GM19025 (cell line): ENCODE measurements around the gene SEMA3B.
A peak's percentile ranks its signal among the peaks of the same experiment; 100 is the strongest.
"Not testable (repeated sequence)": the region's sequence is repeated elsewhere in the genome, so short reads cannot be mapped to it uniquely, and the experiment has no call there.

Experiments
- ATAC-seq: cut with Tn5 transposase; IDR thresholded peaks from one replicate; pipeline ENCODE4 v1.9.1; 2021; ENCODE audit warnings: mild to moderate bottlenecking, low read depth, moderate library complexity; ENCODE audit not compliant: unreplicated experiment

The SEMA3B gene

DNA sequence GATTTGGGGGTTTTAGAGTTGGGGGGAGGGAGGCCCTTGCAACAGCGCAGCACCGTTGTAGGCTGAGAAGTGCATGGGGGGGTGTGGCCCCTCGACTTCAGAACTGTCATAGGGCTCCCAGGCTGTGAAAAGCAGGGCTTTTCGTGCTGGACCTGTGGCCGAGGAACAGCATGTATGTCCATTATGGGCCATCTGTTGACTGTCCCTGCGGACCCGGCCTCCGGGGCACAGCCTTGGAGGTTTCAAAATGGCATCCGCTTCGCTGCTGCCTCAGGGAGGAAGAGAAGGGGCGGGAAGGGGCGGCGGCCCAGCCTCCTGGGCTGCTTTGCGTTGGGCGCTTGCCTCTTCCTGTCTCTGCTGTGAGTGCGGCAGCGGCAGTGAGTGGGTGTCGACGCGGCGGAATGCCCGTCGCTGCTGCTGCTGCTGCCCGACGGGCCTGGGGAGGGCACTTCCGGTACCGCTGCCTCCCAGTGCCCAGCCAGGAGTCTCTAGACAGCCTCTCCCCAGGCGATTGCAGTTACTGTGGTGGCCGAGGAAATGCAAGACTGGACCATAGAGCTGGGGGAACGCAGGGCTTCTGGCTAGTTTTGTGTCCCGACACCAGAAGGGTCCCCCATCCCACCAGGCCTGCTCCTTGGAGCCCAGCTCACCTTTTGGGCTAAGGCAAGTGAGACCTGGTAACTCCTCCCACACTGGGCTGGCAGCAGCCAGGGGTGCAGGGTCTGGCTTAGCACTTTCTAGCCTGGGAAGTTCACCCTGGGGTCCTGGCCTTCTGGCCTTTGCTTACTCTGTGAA is 31.0 kb upstream of the SEMA3B start:
- ATAC-seq, result no peak

DNA sequence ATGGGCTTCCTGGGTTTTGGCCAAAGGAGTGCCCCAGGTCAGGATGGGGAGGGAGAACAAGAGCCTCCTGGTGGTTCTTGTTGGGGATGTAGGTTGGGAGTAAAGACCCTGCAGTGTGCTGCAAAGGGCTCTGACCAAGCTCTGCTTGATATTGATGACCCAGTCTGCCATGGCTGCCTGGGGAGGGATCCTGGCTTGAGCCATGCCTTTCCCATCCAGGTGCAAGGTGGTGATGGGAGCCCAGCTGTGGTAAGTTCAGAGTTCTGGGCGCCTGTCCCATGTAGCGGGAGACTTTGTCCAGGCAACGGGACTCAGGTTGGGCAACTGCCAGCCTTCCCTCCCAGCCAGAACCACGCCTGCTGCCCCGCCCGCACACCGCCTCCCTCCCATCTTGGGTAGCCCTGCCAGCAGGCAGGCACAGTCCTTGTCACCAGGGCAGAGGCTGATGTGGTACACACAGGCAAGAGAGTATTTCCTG is 30.4 kb upstream of the SEMA3B start:
- ATAC-seq, result no peak

DNA sequence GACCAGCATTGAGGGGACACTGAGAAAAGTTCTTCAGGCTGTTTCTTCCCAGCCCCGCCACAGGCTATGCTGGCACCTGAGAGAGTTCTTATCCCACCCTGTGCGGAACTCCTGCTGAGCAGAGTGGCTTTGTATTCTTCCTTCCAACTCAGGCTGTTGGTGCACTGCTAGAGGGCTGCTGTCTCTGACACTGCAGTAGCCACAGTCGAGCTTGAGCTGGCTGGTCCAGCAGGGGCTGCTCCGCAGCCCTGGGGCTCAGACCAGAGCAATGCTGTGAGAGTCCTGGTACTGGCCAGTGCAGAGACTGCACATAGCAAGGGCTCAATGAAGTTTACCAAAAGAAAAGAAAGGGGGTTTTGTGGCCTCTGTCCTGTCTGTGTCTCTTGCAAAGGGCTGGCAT is 29.3 kb upstream of the SEMA3B start:
- ATAC-seq, result no peak

DNA sequence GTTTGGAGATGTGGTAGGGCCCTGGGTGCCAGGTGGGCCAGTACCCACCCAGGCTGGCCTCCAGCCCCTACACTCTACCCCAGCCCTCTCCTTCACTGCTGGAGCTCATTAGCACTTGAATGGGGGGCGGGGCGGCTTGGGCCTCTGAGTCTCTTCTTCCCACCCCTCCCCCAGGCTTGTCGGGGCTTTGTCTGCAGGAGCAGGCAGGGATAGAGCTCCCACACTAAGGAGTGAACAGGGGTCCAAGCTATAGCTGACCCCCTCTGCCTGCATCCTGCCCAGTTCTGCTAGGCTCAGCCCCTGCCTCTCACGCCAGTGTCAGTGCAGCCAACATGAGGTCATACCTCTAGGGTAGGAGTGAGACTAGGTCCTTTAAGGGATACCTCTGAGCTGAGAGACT is 27.8 kb upstream of the SEMA3B start:
- ATAC-seq, result no peak

DNA sequence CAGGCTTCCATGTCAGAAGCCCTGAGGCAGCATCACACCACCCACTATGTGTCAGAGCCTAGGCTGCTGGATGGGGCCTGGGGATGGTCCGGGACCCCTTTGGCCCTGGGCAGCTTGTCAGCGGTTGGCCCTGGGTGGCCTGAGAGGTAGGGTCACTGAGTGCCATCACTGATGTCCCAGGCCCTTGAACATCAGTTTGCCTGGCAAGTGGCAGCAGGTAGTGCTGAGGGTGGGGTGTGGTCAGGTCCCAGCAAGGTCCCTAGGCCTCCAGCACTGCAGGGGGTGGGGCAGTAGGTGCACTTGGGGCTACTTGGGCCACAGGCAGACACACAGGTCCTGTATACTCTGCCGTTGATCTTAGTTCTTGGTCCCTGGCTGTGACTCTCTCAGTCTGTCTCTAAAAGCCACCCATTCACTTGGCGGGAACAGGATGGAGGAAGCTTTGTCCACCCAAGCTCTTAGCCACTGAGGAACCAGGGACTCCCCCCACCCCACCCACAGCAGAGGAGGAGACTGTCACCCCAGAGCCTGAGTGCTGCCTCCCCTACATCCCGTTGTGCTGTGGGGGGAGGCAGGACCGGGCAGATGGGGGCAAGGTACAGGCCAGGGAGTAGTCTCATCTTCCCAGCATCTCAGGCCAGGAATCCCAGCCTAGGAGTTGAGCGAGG is 27.1 kb upstream of the SEMA3B start:
- ATAC-seq, result no peak

DNA sequence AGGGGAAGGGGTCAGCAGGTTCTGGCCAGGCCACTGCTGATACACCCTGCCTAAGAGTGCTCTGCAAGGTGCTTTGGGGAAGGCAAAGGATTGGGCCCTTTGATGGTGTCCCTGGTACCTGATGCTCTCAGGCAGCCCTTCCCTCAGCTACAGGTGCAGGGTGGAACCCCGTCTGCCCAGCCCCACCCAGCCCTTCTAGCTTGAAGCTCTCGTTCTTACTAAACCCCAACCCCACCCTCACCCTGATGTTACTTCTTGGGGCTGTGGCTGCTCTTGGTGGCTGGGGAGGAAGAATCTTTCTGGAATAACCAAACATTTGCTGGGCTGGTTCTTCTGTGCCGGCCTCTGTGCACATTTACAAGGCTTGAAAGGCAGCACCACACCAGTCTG is 26.6 kb upstream of the SEMA3B start:
- ATAC-seq, result no peak

DNA sequence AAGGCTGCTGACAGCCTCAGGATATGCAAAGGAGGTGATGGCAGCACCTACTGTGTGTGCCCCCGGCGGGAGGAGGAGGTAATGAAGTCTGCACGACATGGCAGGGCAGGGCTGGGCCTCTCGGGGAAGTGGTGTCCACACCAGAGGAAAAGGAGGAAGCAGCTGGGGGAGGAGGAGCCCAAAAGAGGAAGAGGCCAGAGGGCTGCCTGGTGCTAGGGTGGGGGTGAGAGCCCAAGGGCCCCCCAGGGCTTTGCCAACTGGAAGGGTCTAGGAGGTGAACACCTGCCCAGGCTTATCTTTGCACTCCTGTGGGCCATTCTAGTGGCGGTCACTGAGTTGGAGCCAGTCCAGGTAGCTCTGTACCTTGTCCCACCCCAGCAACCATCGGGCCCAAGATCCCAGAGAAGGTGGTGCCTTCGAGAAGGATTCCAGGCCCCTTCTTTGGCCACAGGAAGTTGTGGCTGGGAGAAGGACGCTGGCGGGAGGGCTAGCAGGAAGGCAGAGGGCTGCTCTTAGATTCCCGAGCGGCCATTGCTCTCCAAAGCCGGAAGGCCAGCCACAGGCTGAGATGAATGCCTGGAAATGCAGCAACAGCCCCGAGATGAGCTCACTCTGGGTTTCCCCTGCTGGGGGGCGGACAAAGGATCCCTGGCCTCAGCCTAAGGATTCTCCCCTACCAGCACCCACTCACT is 25.9 kb upstream of the SEMA3B start:
- ATAC-seq, result no peak

DNA sequence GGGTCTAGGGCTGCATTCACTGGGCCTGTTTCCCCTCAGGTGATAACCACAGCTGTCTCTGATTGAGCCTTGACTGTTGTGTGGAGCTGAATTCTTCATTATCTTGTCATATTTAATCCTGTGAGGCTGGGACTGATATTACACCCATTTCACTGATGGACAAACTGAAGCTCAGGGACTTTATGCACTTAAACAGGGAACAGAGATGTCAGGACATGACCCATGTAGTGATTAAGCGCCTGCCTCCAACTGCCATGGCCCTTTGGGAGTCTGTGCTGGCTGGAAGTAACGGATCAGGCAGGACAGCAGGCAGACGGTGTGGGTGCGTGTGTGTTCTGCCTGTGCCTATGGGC is 25.4 kb upstream of the SEMA3B start:
- no peak for ATAC-seq

DNA sequence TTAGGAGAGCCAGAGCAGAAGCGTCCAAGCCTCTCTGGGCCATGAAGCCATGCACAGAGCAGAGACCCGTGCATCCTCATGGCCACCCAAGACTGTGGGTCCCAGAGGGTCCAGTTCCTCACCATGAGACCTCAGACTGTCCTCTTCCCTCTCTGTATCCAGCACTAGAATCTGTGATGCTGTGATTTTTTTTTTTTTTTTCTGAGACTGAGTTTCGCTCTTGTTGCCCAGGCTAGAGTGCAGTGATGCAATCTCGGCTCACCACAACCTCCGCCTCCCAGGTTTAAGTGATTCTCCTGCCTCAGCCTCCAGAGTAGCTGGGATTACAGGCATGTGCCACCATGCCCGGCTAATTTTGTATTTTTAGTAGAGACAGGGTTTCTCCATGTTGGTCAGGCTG is 24.1 kb upstream of the SEMA3B start:
- ATAC-seq, result not testable (repeated sequence)

DNA sequence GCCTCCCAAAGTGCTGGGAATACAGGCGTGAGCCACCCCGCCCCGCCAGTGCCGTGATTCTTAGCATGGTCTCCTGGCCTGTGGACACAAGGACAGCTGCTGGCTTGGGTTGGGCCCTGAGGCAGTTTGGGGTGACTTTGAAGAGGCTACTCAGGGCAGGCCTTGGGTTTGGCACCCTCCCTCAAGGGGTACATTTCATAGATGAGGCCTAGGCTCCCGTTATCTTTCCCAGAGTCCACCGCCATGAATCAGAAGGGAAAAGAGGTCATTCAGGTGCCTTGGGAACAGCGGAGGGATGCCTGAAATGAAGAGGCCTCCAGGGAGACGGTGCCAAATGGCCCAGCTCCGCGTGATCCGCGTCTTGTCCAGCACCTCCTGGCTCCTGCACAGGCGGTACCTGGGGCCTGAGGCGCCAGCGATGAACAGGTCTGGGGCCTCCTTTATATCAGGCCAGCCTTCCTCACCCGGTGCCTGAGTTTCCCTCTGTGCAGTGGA is 23.6 kb upstream of the SEMA3B start:
- ATAC-seq, result no peak

DNA sequence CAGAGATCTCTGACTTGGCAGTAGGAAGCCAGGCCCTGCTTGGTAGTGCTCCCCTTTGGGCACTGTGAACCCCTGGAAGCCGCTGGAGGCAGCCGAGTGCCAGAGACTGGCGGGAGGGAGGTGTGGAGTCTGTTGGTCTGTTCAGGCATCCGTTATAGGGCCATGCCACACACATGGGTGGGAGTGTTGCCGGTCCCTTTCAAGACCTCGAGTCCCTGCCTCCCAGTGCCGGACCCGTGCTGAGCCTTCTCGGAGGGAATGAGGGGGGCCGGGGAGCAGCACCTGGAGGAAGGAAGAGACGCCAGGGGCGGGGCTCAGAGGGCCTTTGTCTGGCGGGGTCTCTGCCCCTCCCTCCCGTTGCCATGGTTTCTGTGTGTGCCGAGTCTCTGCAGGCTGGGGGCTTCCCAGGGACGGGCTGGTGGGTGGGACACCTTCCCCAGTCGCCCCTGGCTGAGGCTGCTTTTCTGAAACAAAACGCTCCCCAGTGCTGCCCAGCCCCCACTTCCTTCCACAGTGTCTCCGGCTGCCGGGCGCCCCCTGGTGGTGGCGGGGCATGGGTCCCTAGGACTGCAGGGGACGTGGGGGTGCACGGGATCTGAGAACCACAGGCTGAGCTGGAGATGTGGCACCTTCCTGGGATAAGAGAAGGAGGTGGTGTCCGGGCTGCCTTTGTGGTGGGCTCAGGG is 23.0 kb upstream of the SEMA3B start:
- ATAC-seq, result peak; percentile 62

DNA sequence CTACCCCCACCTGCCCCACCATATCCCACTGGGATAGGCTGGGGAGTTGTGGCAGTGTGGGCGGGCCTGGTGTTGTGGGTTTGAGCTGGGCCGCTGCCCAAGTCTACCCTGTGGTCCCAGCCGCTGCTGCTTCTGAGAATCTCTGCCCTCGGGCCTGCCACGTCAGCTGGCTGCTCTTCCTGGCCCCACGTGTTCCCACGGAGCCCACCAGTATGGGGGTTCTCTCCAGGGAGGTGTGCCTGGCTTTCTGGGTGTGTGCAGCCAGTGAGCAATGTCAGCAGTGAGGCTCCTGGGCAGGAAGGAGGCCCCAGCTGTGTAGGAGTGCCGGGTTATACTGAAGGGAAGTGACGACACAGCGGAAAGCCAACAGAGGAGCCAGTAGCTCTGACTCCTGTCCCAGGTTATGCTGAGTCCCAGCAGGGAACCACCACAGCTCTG is 22.4 kb upstream of the SEMA3B start:
- ATAC-seq, result peak; percentile 45

DNA sequence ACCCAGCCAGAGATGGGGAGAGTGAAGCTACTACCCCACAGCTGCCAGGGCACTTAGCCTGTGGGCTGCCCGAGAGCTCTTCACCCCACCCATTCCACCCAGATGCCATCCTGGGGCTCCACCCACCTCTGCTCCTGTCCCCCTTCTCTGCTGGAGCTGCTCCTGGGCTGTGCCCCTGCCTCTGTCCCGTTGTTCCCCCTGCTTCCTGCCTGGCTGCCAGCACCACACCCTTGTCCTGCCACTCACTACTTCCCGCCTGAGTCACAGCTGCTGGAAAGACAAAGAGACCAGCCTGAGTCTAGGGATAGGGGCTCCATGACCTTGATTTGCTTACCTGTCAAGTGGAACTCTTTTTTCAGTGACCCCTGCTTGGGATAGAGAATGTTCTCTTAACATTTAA is 20.6 kb upstream of the SEMA3B start:
- ATAC-seq, result no peak

DNA sequence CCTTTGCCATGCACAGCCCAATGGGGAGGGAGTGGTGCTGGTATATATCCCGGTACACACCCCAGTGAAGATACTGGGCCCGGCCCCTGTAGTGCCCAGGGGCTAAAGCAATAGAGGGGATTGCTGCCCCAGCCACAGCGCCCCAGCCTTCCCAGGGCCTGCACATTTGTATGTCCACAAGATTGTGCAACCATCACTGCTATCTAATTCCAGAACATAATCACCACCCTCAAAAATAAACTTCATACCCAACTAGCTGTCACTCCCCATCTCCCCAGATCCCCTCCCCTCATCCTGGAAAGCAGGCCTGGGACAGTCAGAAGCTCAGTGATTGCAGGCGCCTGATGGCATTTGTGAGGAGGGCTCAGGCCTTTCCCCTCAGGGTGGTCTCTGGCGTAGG is 19.5 kb upstream of the SEMA3B start:
- no peak for ATAC-seq

DNA sequence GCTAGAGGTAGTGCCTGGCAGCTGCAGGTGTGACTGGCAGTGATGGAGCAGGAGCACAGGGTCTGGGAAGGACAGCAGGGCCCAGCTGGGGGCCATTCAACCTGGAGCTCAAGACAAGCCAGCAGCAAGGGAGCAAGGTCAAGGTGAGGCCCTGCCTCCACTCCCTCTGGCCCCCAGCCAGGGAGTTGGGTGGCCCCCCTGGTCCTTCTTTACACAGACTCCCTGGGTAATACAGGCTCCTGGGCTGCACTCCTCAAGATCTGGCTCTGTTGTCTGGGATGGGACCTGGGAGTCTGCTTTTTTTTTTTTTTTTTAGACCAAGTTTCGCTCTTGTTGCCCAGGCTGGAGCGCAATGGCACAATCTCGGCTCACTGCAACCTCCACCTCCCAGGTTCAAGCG is 18.4 kb upstream of the SEMA3B start:
- ATAC-seq, result no peak

DNA sequence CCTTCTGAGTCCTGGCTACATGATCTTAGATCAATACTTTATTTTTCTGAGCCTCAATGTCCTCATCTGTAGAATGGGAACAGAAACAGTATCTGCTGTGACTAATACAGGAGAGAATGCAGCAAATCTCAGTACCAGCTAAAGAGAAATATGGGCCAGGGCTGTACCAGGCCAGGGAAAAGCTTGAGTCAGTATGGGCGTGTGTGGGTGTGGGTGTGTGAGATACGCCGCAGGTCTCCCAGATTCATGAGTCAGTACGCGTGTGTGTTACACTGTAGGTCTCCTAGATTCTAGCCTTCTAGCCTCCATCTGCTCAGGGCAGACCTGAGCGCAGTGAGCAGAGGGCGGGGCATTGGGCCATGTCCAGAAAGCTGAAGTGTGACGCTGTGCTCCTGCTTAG is 17.7 kb upstream of the SEMA3B start:
- ATAC-seq, result no peak

DNA sequence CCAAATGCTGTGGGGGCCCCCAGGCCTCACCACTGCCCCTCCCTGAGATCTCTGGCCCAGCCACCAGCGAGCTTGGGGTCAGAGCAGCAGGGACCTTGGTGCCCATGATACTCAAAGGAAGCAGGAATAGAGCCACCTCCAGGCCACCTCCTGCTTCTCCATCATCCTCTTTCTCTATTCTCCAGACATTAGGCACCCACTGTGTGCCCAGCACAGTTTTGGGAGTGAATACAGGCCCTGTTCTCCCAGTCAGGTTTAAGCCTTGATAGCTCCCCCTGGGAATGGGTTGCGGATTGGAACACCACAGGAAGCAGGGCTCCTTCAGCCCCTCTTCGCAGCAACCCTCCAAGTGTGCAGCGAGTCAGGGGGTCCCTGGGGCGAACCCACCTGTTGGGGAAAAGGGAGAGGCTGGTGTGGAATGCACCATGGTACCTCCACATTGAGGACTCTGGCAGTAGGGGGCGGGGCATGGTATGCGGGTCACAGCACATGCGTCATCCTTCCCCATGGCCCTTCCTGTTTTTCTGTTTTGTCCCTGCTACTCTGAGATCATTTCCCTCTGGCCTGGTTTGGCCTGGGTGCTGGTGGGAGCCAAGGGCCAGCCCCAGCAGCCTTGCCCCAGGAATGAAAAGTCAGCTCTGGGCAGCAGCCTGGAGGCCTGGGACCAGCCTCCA is 14.2 kb upstream of the SEMA3B start:
- no peak for ATAC-seq

DNA sequence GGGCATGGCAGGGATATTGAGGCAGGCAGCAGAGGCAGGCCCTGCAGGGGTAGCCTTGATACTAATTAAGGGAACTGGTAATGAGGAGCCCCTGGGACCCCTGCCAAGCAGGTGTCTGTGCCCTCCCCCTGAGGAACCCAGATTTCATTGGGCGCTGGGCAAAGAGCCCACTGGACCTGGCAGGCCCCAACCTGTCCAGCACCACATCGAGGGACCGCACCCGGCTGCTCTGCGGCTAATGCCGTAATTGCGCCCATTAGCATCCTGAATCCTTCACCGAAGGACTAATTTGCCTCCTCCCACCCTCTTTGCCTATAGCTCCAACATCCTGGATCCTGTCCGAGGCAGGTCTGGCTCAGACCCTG is 13.7 kb upstream of the SEMA3B start:
- no peak for ATAC-seq

DNA sequence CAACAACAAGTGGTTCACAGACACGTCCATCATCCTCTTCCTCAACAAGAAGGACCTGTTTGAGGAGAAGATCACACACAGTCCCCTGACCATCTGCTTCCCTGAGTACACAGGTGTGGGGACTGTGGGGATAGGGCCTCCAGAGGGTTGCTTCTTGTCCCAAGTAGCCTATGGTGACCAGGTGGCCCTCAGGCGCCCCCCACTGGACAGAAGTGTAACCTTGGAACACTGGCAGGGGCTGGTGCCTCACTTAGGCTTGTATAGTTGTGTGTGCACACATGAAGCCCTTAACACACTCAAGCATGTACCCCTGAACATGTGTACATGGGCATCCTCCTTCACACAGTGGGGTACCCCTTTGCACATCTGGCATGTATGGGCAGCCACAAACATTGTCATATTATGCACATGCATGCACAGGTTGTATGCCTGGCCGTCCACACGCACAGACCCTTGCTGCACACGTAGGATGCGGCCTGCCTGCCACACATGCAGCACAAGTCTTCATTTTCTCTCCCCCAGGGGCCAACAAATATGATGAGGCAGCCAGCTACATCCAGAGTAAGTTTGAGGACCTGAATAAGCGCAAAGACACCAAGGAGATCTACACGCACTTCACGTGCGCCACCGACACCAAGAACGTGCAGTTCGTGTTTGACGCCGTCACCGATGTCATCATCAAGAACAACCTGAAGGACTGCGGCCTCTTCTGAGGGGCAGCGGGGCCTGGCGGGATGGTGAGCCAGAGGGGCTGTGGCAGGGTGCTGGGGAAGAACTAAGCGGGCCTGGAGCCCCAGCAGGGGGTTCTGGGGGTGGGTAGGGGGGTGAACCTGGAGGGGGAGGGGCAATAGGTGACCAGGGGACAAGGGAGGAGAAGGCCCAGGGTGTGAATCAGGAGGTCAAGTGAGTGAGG is 11.7 kb upstream of the SEMA3B start:
- no peak for ATAC-seq
